Measurements from ENCODE around the gene DLK2. TPM values are rescaled to one million over a fixed set of nuclear protein-coding genes. Genes with fewer than 3 reads are reported as not detected.

DLK2 gene
- total RNA-seq (0.50 TPM), polyA plus RNA-seq (ENCODE audit: insufficient read depth, low read depth, low replicate concordance) (not detected)
- long read RNA-seq, donor 1: 0 reads
- long read RNA-seq, donor 2: 0 reads
- long read RNA-seq, donor 3: 0 reads
- long read RNA-seq, donor 4: 0 reads
- long read RNA-seq, donor 5: 0 reads
- long read RNA-seq, donor 6, partial matches to known transcripts: 0 of 1 reads
- long read RNA-seq, donor 6, other reads (novel, unspliced or antisense): 0 of 1 reads
- long read RNA-seq, donor 7, partial matches to known transcripts: 1 of 2 reads
- long read RNA-seq, donor 7, other reads (novel, unspliced or antisense): 0 of 2 reads
- long read RNA-seq, donor 8: 0 reads
- long read RNA-seq, donor 9, partial matches to known transcripts: 0 of 1 reads
- long read RNA-seq, donor 9, other reads (novel, unspliced or antisense): 0 of 1 reads
- long read RNA-seq, donor 10: 0 reads

DNA sequence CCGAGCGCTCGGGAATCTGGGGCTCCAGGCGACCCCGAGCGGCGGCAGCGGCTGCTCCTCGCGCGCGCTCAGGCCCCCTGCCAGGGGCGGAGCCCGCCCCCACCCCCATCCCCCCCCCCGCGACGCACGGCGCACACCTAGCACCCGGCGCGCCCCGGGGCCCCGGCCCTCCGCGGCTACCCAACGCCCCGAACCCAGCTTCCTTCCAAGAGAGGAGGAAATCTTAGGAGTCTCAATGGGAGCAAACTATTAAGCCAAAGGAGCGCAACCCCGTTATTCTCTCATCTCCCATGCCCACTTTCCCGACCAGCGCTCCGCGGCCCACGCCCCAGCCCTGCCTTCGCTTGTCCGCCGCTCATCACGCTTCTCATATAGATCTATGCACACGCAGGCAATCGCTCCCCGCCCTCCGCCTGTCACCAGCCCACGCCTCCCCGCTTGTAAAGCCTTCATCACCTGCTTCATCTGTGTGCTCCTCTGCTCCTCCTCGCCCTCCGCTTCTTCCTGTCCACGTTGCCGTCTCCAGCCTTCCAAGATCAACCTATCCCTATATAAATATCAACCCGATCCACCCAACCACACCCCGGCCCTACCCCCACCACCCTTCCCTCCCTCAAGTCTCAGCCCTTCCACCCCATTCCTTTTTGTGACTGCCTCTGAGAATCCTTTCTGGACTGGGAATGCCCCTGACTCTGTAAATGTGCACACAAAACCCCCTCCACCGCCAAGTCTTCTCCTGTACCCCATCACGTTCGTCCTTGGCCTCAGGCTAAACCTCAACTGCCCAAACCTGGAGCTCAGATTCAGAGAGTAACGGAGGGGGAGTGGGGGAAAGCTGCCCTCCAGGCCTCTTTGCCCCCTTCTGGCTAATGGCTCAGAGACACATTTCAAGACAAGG lies at the start of gene DLK2:
Gene DLK2 (minus strand): TSS at position 18 of the 898 bp plus-strand sequence. CDS start 723 bp downstream, outside the sequence.
- Histone ChIP-seq H3K9me3 (ENCODE audit: control insufficient read depth in 2 of 3, insufficient read depth in 1 of 3, low read length in 3 of 3) (no peaks in the 10 kb centered on the region), H3K27me3 (ENCODE audit: control insufficient read depth, insufficient read depth, low read length) (peaks cover 3% of the 10 kb centered on the region), H3K4me1 (ENCODE audit: control insufficient read depth in 2 of 3, insufficient read depth in 2 of 3, low read depth in 1 of 3, low read length in 3 of 3) (peaks cover 0 to 6% (median 0%) of the 10 kb centered on the region in 3 donors), H3K9ac (ENCODE audit: low read length in 3 of 3) (no peak within 1 kb of the TSS), H3K36me3 (ENCODE audit: control insufficient read depth in 2 of 3, insufficient read depth in 3 of 3, low read length in 3 of 3) (peaks cover 0 to 4% (median 0%) of the 10 kb centered on the region in 3 donors), H3K27ac (ENCODE audit: low read depth in 2 of 2, low read length in 2 of 2) (no peak within 1 kb of the TSS), H3K4me3 (ENCODE audit: low read length in 3 of 3) (peak within 1 kb of the TSS in 2 of 3 donors; percentile 26 to 51)
- intact Hi-C loops (cut with DNase I): loop anchor here (10.0 kb wide), 1 partner anchor 49 kb away; no protein-coding TSS in a partner anchor
- FAIRE-seq: no peak
- peak in 3 of 5 donors; percentile 16 to 72 (median 59) for DNase-seq
- TF ChIP-seq, protein P1, sequence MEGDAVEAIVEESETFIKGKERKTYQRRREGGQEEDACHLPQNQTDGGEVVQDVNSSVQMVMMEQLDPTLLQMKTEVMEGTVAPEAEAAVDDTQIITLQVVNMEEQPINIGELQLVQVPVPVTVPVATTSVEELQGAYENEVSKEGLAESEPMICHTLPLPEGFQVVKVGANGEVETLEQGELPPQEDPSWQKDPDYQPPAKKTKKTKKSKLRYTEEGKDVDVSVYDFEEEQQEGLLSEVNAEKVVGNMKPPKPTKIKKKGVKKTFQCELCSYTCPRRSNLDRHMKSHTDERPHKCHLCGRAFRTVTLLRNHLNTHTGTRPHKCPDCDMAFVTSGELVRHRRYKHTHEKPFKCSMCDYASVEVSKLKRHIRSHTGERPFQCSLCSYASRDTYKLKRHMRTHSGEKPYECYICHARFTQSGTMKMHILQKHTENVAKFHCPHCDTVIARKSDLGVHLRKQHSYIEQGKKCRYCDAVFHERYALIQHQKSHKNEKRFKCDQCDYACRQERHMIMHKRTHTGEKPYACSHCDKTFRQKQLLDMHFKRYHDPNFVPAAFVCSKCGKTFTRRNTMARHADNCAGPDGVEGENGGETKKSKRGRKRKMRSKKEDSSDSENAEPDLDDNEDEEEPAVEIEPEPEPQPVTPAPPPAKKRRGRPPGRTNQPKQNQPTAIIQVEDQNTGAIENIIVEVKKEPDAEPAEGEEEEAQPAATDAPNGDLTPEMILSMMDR (IDR thresholded peaks at IDR 0.05; ENCODE audit: borderline replicate concordance, extremely low read depth, insufficient read depth): no peak

DNA sequence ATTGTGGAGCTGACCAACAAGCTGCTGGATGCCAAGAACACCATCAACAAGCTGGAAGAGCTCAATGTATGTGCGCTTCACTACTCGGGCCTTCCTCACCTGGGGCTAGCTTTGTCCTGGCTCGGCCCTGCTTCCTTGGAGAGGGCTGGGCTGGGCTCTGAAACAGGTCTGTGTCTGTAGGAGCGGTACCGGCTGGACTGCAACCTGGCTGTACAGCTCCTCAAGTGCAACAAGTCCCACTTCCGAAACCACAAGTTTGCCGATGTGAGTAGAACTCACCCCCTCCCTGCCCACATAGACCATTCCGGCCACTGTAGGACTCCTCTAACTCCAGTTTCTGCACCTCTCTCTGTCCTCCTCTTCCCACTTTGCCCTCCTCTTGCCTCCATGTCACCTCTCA lies 48.1 kb upstream of the DLK2 start:
- Histone ChIP-seq H3K4me1 (ENCODE audit: control insufficient read depth in 2 of 3, insufficient read depth in 2 of 3, low read depth in 1 of 3, low read length in 3 of 3) (peaks cover 0 to 7% (median 0%) of the 10 kb centered on the region in 3 donors), H3K36me3 (ENCODE audit: control insufficient read depth in 2 of 3, insufficient read depth in 3 of 3, low read length in 3 of 3) (peaks cover 5 to 57% (median 35%) of the 10 kb centered on the region in 3 donors), H3K27me3 (ENCODE audit: control insufficient read depth, insufficient read depth, low read length) (no peaks in the 10 kb centered on the region), H3K27ac (ENCODE audit: low read depth in 2 of 2, low read length in 2 of 2) (no peak overlapping the region), H3K9me3 (ENCODE audit: control insufficient read depth in 2 of 3, insufficient read depth in 1 of 3, low read length in 3 of 3) (no peaks in the 10 kb centered on the region), H3K9ac (ENCODE audit: low read length in 3 of 3) (no peak overlapping the region), H3K4me3 (ENCODE audit: low read length in 3 of 3) (no peak overlapping the region)
- no peak for FAIRE-seq
- no peak for DNase-seq
- TF ChIP-seq, protein P1 (IDR thresholded peaks at IDR 0.05; ENCODE audit: borderline replicate concordance, extremely low read depth, insufficient read depth): no peak
- intact Hi-C loops (cut with DNase I): loop anchor here (10.0 kb wide), 1 partner anchor 49 kb away; the partner anchor contains the start of gene DLK2

DNA sequence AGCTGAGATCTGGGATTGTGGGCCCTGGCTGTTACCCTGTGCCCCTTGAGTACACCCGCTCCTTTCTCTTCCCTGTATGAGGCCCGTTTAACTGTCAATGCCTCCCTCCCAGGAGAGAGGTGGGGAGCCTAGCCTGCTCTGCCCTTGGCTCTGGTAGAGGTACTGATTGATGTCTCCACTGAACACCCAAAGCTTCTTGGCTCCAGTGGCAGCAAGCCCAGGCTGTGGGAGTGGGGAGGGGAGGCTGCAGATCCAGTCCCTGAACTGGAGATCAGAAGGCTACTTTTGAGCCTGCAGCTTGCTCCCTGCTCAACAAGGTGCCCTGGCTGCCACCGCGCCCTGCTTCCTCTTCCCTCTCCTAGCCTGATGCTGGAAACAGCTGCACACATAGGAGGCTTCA lies 47.3 kb upstream of the DLK2 start:
- Histone ChIP-seq H3K4me3 (ENCODE audit: low read length in 3 of 3) (no peak overlapping the region), H3K9ac (ENCODE audit: low read length in 3 of 3) (no peak overlapping the region), H3K4me1 (ENCODE audit: control insufficient read depth in 2 of 3, insufficient read depth in 2 of 3, low read depth in 1 of 3, low read length in 3 of 3) (peaks cover 0 to 7% (median 0%) of the 10 kb centered on the region in 3 donors), H3K36me3 (ENCODE audit: control insufficient read depth in 2 of 3, insufficient read depth in 3 of 3, low read length in 3 of 3) (peaks cover 5 to 61% (median 35%) of the 10 kb centered on the region in 3 donors), H3K27ac (ENCODE audit: low read depth in 2 of 2, low read length in 2 of 2) (no peak overlapping the region), H3K9me3 (ENCODE audit: control insufficient read depth in 2 of 3, insufficient read depth in 1 of 3, low read length in 3 of 3) (no peaks in the 10 kb centered on the region), H3K27me3 (ENCODE audit: control insufficient read depth, insufficient read depth, low read length) (no peaks in the 10 kb centered on the region)
- TF ChIP-seq, protein P1 (IDR thresholded peaks at IDR 0.05; ENCODE audit: borderline replicate concordance, extremely low read depth, insufficient read depth): no peak
- intact Hi-C loops (cut with DNase I): loop anchor here (10.0 kb wide), 1 partner anchor 48 kb away; the partner anchor contains the start of gene DLK2
- DNase-seq (no peak), FAIRE-seq (no peak)

All from kidney (tissue), 22 donors.